ENCODE measurements around the gene TSPAN9.

The TSPAN9 gene

GRCh38 chr12:3295646-3296408 is 218.6 kb downstream of the TSPAN9 start:
- H3K4me1 ChIP-seq (ENCODE audit: control extremely low read depth in 1 of 4, control insufficient read depth in 4 of 4, insufficient read depth in 4 of 4, low read length in 3 of 4), result peaks cover 0 to 9% (median 4%) of the 10 kb centered on the region in 4 experiments
- no peak overlapping the region for H3K27ac ChIP-seq (ENCODE audit: insufficient read depth in 1 of 2, low read depth in 1 of 2, low read length in 2 of 2, poor library complexity in 1 of 2, severe bottlenecking in 2 of 2)
- ChIA-PET POLR2A (no interaction called here), CTCF (no interaction called here)
- DNase-seq, result no peak
- H3K27me3 ChIP-seq (replicated peaks in 2 of 5; ENCODE audit: control insufficient read depth in 4 of 5, insufficient read depth in 5 of 5, low read length in 4 of 5), result peaks cover 0 to 68% (median 15%) of the 10 kb centered on the region in 5 experiments
- 90% methylated on average over 16 of the region's 16 CpGs for WGBS (ENCODE audit: insufficient coverage)
- no peak overlapping the region for H3K4me3 ChIP-seq (ENCODE audit: control insufficient read depth in 1 of 7, extremely low read depth in 1 of 7, insufficient read depth in 4 of 7, low read depth in 2 of 7, low read length in 6 of 7)
- no peaks in the 10 kb centered on the region for H3K9me3 ChIP-seq (ENCODE audit: control extremely low read depth in 1 of 5, control insufficient read depth in 4 of 5, insufficient read depth in 2 of 5, low read depth in 1 of 5, low read length in 4 of 5)
- no peaks in the 10 kb centered on the region for H3K36me3 ChIP-seq (ENCODE audit: control insufficient read depth in 4 of 4, insufficient read depth in 4 of 4, low read length in 3 of 4)

DNA sequence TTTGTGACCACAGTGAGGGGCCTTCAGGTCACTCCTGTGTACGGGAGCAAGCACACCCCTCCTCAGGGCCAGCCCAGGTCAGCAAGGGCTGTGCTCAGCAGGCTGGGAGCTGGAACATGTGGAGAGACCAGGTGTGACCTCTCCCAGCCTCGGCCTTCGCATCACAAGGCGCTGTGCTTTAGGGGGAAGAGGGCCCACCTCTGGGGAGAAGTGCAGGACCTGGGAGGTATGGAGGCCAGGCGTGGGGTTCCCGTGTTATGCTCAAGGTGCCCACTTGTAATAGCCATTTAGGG is 219.2 kb downstream of the TSPAN9 start:
- POLR2A ChIA-PET, result no interaction called here
- no peak for DNase-seq
- Histone ChIP-seq H3K4me3 (ENCODE audit: control insufficient read depth in 1 of 7, extremely low read depth in 1 of 7, insufficient read depth in 4 of 7, low read depth in 2 of 7, low read length in 6 of 7) (no peak overlapping the region), H3K27me3 (replicated peaks in 2 of 5; ENCODE audit: control insufficient read depth in 4 of 5, insufficient read depth in 5 of 5, low read length in 4 of 5) (peaks cover 0 to 70% (median 15%) of the 10 kb centered on the region in 5 experiments), H3K9me3 (ENCODE audit: control extremely low read depth in 1 of 5, control insufficient read depth in 4 of 5, insufficient read depth in 2 of 5, low read depth in 1 of 5, low read length in 4 of 5) (no peaks in the 10 kb centered on the region), H3K4me1 (ENCODE audit: control extremely low read depth in 1 of 4, control insufficient read depth in 4 of 4, insufficient read depth in 4 of 4, low read length in 3 of 4) (peaks cover 0 to 9% (median 4%) of the 10 kb centered on the region in 4 experiments), H3K36me3 (ENCODE audit: control insufficient read depth in 4 of 4, insufficient read depth in 4 of 4, low read length in 3 of 4) (no peaks in the 10 kb centered on the region), H3K27ac (ENCODE audit: insufficient read depth in 1 of 2, low read depth in 1 of 2, low read length in 2 of 2, poor library complexity in 1 of 2, severe bottlenecking in 2 of 2) (no peak overlapping the region)
- CTCF ChIA-PET, result no interaction called here
- WGBS (ENCODE audit: insufficient coverage), result 95% methylated on average over 6 of the region's 6 CpGs

- DNase-seq, result no peak
- peaks cover 0 to 9% (median 4%) of the 10 kb centered on the region in 4 experiments for H3K4me1 ChIP-seq (ENCODE audit: control extremely low read depth in 1 of 4, control insufficient read depth in 4 of 4, insufficient read depth in 4 of 4, low read length in 3 of 4)
- no peaks in the 10 kb centered on the region for H3K9me3 ChIP-seq (ENCODE audit: control extremely low read depth in 1 of 5, control insufficient read depth in 4 of 5, insufficient read depth in 2 of 5, low read depth in 1 of 5, low read length in 4 of 5)
- no peak overlapping the region for H3K27ac ChIP-seq (ENCODE audit: insufficient read depth in 1 of 2, low read depth in 1 of 2, low read length in 2 of 2, poor library complexity in 1 of 2, severe bottlenecking in 2 of 2)
- 67% methylated on average over 15 of the region's 17 CpGs for WGBS (ENCODE audit: insufficient coverage)
- POLR2A ChIA-PET, result no interaction called here
- no peaks in the 10 kb centered on the region for H3K36me3 ChIP-seq (ENCODE audit: control insufficient read depth in 4 of 4, insufficient read depth in 4 of 4, low read length in 3 of 4)
- peaks cover 0 to 59% (median 13%) of the 10 kb centered on the region in 5 experiments for H3K27me3 ChIP-seq (replicated peaks in 2 of 5; ENCODE audit: control insufficient read depth in 4 of 5, insufficient read depth in 5 of 5, low read length in 4 of 5)
- H3K4me3 ChIP-seq (ENCODE audit: control insufficient read depth in 1 of 7, extremely low read depth in 1 of 7, insufficient read depth in 4 of 7, low read depth in 2 of 7, low read length in 6 of 7), result no peak overlapping the region
- CTCF ChIA-PET, result interaction anchor here (0.7 to 5.6 kb wide), 9 partner anchors 9 to 507 kb away, joined by 3 to 38 read pairs (median 13); no protein-coding TSS in a partner anchor
Measured at GRCh38 chr12:3298603-3299002, 221.4 kb downstream of the TSPAN9 start.

GRCh38 chr12:3299929-3300832 is 223.0 kb downstream of the TSPAN9 start:
- H3K4me1 ChIP-seq (ENCODE audit: control extremely low read depth in 1 of 4, control insufficient read depth in 4 of 4, insufficient read depth in 4 of 4, low read length in 3 of 4), result peaks cover 0 to 9% (median 4%) of the 10 kb centered on the region in 4 experiments
- 2% methylated on average over 29 of the region's 32 CpGs for WGBS (ENCODE audit: insufficient coverage)
- peak overlapping the region in 2 of 7 experiments; percentile 10 to 25 for H3K4me3 ChIP-seq (ENCODE audit: control insufficient read depth in 1 of 7, extremely low read depth in 1 of 7, insufficient read depth in 4 of 7, low read depth in 2 of 7, low read length in 6 of 7)
- CTCF ChIA-PET, result interaction anchor here (0.6 to 5.6 kb wide), 49 partner anchors 9 to 535 kb away, joined by 3 to 38 read pairs (median 4); no protein-coding TSS in a partner anchor
- H3K9me3 ChIP-seq (ENCODE audit: control extremely low read depth in 1 of 5, control insufficient read depth in 4 of 5, insufficient read depth in 2 of 5, low read depth in 1 of 5, low read length in 4 of 5), result no peaks in the 10 kb centered on the region
- H3K27me3 ChIP-seq (replicated peaks in 2 of 5; ENCODE audit: control insufficient read depth in 4 of 5, insufficient read depth in 5 of 5, low read length in 4 of 5), result peaks cover 0 to 66% (median 13%) of the 10 kb centered on the region in 5 experiments
- no peak overlapping the region for H3K27ac ChIP-seq (ENCODE audit: insufficient read depth in 1 of 2, low read depth in 1 of 2, low read length in 2 of 2, poor library complexity in 1 of 2, severe bottlenecking in 2 of 2)
- no peaks in the 10 kb centered on the region for H3K36me3 ChIP-seq (ENCODE audit: control insufficient read depth in 4 of 4, insufficient read depth in 4 of 4, low read length in 3 of 4)
- DNase-seq, result peak; percentile 87 to 91 (median 90)
- POLR2A ChIA-PET, result interaction anchor here (0.7 kb wide), 1 partner anchor 57 kb away, joined by 3 read pairs; no protein-coding TSS in a partner anchor

GRCh38 chr12:3300833-3301401 is 223.7 kb downstream of the TSPAN9 start:
- Histone ChIP-seq H3K36me3 (ENCODE audit: control insufficient read depth in 4 of 4, insufficient read depth in 4 of 4, low read length in 3 of 4) (no peaks in the 10 kb centered on the region), H3K9me3 (ENCODE audit: control extremely low read depth in 1 of 5, control insufficient read depth in 4 of 5, insufficient read depth in 2 of 5, low read depth in 1 of 5, low read length in 4 of 5) (no peaks in the 10 kb centered on the region), H3K27ac (ENCODE audit: insufficient read depth in 1 of 2, low read depth in 1 of 2, low read length in 2 of 2, poor library complexity in 1 of 2, severe bottlenecking in 2 of 2) (no peak overlapping the region), H3K27me3 (replicated peaks in 2 of 5; ENCODE audit: control insufficient read depth in 4 of 5, insufficient read depth in 5 of 5, low read length in 4 of 5) (peaks cover 0 to 60% (median 10%) of the 10 kb centered on the region in 5 experiments), H3K4me1 (ENCODE audit: control extremely low read depth in 1 of 4, control insufficient read depth in 4 of 4, insufficient read depth in 4 of 4, low read length in 3 of 4) (peaks cover 0 to 9% (median 4%) of the 10 kb centered on the region in 4 experiments), H3K4me3 (ENCODE audit: control insufficient read depth in 1 of 7, extremely low read depth in 1 of 7, insufficient read depth in 4 of 7, low read depth in 2 of 7, low read length in 6 of 7) (no peak overlapping the region)
- CTCF ChIA-PET, result interaction anchor here (0.7 to 5.6 kb wide), 32 partner anchors 9 to 508 kb away, joined by 3 to 38 read pairs (median 4); no protein-coding TSS in a partner anchor
- no peak for DNase-seq
- 58% methylated on average over 9 of the region's 10 CpGs for WGBS (ENCODE audit: insufficient coverage)
- POLR2A ChIA-PET, result interaction anchor here (0.7 kb wide), 1 partner anchor 58 kb away, joined by 3 read pairs; no protein-coding TSS in a partner anchor

GRCh38 chr12:3302401-3303041 is 225.3 kb downstream of the TSPAN9 start:
- Histone ChIP-seq H3K4me1 (ENCODE audit: control extremely low read depth in 1 of 4, control insufficient read depth in 4 of 4, insufficient read depth in 4 of 4, low read length in 3 of 4) (peaks cover 0 to 9% (median 4%) of the 10 kb centered on the region in 4 experiments), H3K4me3 (ENCODE audit: control insufficient read depth in 1 of 7, extremely low read depth in 1 of 7, insufficient read depth in 4 of 7, low read depth in 2 of 7, low read length in 6 of 7) (no peak overlapping the region), H3K27me3 (replicated peaks in 2 of 5; ENCODE audit: control insufficient read depth in 4 of 5, insufficient read depth in 5 of 5, low read length in 4 of 5) (peaks cover 0 to 52% (median 12%) of the 10 kb centered on the region in 5 experiments), H3K27ac (ENCODE audit: insufficient read depth in 1 of 2, low read depth in 1 of 2, low read length in 2 of 2, poor library complexity in 1 of 2, severe bottlenecking in 2 of 2) (no peak overlapping the region), H3K36me3 (ENCODE audit: control insufficient read depth in 4 of 4, insufficient read depth in 4 of 4, low read length in 3 of 4) (no peaks in the 10 kb centered on the region), H3K9me3 (ENCODE audit: control extremely low read depth in 1 of 5, control insufficient read depth in 4 of 5, insufficient read depth in 2 of 5, low read depth in 1 of 5, low read length in 4 of 5) (no peaks in the 10 kb centered on the region)
- WGBS (ENCODE audit: insufficient coverage), result 96% methylated on average over 10 of the region's 16 CpGs
- no peak for DNase-seq
- POLR2A ChIA-PET, result no interaction called here
- CTCF ChIA-PET, result interaction anchor here (1.5 to 5.6 kb wide), 5 partner anchors 11 to 507 kb away, joined by 3 to 38 read pairs (median 13); no protein-coding TSS in a partner anchor

Data from common myeloid progenitor, CD34-positive (primary cell).